GM13977 (cell line): Measurements from ENCODE around the gene ATP6V0B.

Source experiments
- DNase-seq: peaks from one replicate; pipeline ENCODE4 v3.0.0; 2012; ENCODE audit warnings: low spot score
- CTCF ChIP-seq: IDR thresholded peaks from 2 replicates; pipeline ENCODE4 v1.5.1; 2012; ENCODE audit warnings: mild to moderate bottlenecking, control low read depth; ENCODE audit not compliant: insufficient read depth; ENCODE audit errors: extremely low read depth, missing control alignments
- in situ Hi-C: fragments of 300-500 bp; cut with MboI; formaldehyde crosslinking; loops from one replicate; pipeline ENCODE4 v1.12.0; 2022; ENCODE audit warnings: low sequenced_read_pairs, low pct_unique_long_range_greater_than_20kb, mixed read lengths, inconsistent platforms; ENCODE audit not compliant: unreplicated experiment

ATP6V0B gene

GRCh38 chr1:43945674-43946235 lies 29.0 kb upstream of the ATP6V0B start:
- DNase-seq: no peak
- in situ Hi-C loops: loop anchor here (25.0 kb wide), 1 partner anchor 408 kb away; the partner anchor contains the start of gene PTPRF
- TF ChIP-seq CTCF: no peak

GRCh38 chr1:43946236-43947060 lies 28.3 kb upstream of the ATP6V0B start, which contains the start of gene IPO13:
TSS of gene IPO13 (plus strand) at chr1:43946950. CDS start at chr1:43947601, 651 bp downstream.
- DNase-seq: peak; percentile 99
- in situ Hi-C loops: loop anchor here (25.0 kb wide), 1 partner anchor 409 kb away; the partner anchor contains the start of gene PTPRF
- TF ChIP-seq CTCF: peak; percentile 90

- no peak for TF ChIP-seq CTCF
- in situ Hi-C loops: loop anchor here (25.0 kb wide), 1 partner anchor 410 kb away; the partner anchor contains the start of gene PTPRF
Measured at GRCh38 chr1:43947061-43947873, 27.5 kb upstream of the ATP6V0B start.

GRCh38 chr1:43947874-43948437 lies 26.8 kb upstream of the ATP6V0B start:
- no peak for DNase-seq
- in situ Hi-C loops: loop anchor here (25.0 kb wide), 1 partner anchor 411 kb away; the partner anchor contains the start of gene PTPRF
- TF ChIP-seq CTCF: no peak

More at GRCh38 chr1:43947061-43947873, 27.5 kb upstream of the ATP6V0B start:
- peak; percentile 17 for DNase-seq

- DNase-seq: no peak
- TF ChIP-seq CTCF: no peak
- in situ Hi-C loops: loop anchor here (25.0 kb wide), 1 partner anchor 412 kb away; the partner anchor contains the start of gene PTPRF
Measured at GRCh38 chr1:43949678-43950077, 25.1 kb upstream of the ATP6V0B start.
